Measurements from ENCODE around the gene OR4E2.
"Not testable (repeated sequence)": the region's sequence is repeated elsewhere in the genome, so short reads cannot be mapped to it uniquely, and the experiment has no call there.

Gene OR4E2

DNA sequence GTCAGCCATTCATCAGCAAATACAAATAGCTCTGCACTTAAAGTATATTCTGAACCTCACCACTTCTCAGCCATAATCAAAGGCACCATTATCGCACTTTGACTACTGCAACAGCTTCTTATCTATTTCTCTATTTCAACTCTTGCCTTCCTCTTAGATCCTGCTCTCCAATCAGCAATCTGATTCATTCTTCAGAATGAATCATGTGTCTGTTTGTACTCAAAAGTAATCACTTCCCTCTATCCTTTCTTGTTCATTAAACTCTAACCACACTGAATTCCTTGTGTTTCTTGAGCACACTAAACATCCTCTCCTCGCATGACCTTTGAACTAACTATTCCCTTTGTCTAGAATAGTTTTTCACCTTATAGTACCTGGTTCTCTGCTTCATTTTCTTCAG is 32.8 kb downstream of the OR4E2 start:
- DNase-seq (ENCODE audit: low read depth, low spot score) = no peak
- no peak overlapping the region for H3K27ac ChIP-seq

DNA sequence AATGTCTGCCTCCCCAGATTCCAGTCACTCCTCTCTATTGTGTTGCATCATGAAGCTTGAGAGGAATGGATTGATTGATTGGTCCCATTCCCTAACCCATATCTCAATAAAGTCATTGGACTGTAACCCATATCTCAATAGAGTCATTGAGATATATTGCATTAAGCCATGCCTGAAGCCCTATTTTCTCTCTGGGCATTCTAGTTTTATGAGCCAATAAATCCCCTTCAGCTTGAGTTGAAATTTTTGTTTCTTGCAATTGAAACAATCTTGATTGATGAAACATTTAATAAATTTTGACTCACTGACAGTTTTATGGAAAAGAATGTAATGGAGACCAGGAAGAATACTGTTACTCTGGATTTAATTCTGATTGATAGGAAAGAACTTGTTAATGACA is 40.8 kb downstream of the OR4E2 start:
- no peak for DNase-seq (ENCODE audit: low read depth, low spot score)
- no peak overlapping the region for H3K27ac ChIP-seq

DNA sequence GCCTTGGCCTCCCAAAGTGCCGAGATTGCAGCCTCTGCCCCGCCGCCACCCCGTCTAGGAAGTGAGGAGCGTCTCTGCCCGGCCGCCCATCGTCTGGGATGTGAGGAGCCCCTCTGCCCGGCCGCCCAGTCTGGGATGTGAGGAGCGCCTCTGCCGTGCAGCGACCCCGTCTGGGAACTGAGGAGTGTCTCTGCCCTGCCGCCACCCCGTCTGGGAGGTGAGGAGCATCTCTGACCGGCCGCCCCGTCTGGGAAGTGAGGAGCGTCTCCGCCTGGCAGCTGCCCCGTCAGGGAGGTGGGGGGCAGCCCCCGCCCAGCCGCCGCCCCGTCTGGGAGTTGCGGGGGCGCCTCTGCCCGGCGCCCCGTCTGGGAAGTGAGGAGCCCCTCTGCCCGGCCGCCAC is 44.0 kb downstream of the OR4E2 start:
- not testable (repeated sequence) for DNase-seq (ENCODE audit: low read depth, low spot score)

DNA sequence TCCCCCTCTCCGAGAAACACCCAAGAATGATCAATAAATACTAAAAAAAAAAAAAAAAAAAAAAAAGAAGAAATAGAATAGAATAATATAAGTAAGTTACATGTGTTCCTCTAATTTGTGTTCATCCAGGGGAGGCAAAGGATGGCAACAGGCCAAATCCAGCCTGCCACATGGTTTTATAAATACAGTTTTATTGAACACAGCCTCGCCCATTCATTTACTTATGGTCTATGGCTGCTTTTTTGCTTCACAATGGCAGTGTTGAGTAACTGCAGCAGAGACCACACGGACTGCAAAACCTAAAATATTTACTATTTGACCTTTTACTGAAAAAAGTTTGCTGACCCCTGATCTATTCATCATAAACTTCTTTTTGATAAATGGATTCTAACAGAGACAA is 44.9 kb downstream of the OR4E2 start:
- not testable (repeated sequence) for DNase-seq (ENCODE audit: low read depth, low spot score); H3K27ac ChIP-seq

More for the DNA sequence above, 44.0 kb downstream of the OR4E2 start:
- H3K27ac ChIP-seq = not testable (repeated sequence)

DNA sequence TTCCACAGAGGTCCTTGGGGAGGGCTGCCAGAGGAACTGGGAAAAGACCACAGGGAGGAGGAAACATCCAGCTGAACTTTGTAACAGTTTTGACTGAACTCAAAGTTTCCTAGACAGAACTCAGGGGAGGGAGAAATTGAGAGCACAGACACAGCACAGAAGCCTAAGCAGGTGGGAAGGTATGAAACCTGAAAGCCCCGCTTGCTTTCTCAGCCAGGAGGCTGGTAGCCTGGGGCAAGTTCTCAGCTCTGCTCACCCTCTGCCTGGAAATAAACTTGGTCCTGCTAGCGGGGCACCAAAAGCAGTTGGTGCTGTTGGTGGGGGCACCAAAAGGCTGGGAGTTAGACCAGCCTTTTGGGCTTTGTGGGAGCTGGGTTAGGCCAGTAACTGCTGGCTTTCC is 45.9 kb downstream of the OR4E2 start:
- no peak for DNase-seq (ENCODE audit: low read depth, low spot score)
- no peak overlapping the region for H3K27ac ChIP-seq

DNA sequence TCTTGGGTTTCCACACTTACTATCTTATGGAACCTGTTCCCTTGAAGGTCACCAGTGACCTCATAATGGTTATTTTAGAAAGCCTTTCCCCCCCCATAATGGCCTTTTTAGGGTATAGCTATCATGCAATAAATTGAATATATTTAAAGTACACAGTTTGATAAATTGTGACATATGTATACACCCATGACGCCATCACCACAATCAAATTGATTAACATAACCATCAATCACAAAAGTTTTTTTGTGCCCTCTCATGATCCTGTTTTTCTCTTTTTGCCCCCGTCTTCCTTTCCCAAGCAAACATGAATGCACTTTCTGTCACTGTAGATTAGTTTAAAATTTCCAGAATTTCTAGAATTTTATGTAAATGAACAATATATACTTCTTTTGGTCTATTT is 48.7 kb downstream of the OR4E2 start:
- no peak overlapping the region for H3K27ac ChIP-seq
- DNase-seq (ENCODE audit: low read depth, low spot score) = no peak

DNA sequence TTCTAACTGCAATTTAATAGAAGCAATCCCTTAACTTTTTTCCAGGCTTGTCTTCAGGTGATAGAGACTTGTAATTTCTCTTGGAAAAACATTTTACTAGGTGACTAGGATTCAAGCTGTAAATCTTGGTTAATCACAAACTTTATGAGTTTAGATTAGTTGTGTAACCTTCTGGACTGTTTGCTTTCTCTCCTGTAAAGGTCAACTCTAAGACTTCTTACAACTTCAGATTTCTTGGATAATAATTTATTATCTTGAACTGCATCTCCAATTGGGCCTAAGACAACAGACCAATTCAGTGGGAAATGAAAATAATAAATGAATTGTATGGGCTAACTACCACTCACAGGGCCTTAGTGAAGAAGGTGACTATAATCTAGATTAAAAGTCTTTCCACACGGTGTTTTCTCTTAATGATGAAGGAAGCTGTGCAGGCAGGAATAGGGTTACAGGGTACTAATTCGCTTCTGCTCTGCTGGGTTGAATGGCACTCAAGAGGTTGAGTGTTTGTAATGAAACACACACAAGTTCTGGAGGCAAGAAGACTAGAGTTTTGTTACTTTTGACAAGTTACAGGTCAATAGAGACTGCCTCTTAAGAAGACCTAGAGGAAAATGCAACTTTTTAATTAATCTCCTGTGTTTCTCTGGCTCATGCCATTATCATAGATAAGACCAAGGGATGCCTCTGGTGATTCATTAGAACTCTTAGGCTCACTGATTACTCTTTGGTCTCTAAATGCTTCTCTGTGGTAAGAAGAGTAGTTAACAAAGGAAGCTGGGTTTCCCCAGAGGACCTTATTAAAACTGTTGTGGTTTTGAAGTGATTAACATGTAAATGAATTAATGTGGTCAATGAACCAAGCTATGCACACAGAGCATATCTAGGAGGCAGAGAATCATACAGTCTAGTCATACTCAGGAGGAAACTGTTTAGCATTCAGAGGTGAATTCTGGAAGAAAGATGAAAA is 50.0 kb downstream of the OR4E2 start:
- no peak overlapping the region for H3K27ac ChIP-seq
- DNase-seq (ENCODE audit: low read depth, low spot score) = no peak

DNA sequence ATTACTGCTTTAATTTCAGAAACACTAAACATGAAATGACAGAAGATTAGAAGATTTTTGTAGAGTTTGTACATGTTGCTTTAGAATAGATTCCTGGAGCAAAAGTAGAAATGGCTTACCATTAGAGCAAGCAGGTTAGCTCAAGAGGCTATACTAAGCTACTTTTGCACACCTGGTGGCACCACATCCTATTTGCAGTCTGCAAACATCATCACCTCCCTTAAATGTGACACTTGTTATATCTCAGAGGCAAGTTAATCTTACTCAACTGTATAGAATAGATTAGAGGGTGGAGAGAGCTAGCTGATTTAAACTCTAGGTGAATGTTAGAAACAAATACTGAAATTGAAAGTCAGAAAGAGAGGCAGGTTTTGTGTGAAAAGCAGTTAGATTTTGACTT is 50.7 kb downstream of the OR4E2 start:
- no peak for DNase-seq (ENCODE audit: low read depth, low spot score)
- H3K27ac ChIP-seq = no peak overlapping the region

DNA sequence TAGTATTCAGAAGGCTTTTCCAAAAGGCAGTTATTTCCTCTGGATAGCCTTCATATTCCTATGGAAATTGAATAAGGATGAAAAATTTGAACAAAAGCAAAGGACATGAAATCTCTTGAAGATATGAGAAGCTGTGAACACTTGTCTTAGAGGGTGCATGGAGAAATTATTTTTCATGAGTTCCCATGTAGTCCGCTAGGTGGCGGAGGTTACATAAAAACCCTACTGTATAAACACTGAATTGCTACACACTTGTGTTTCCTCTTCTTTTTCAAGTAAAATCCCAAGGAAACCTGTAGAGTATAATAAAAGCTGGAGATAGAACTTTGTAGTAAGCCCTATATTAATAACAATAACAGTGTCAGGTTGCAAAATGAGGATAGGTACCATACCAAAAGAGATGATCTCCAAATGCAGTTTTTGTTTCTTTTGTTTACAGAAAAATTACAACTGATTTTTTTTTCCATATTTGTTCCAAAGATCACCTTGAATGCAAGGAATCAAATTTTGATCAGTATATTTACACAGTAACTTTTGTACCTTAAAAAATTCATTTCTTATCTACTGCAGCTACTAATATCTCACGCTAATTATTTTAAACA is 57.8 kb downstream of the OR4E2 start:
- no peak for DNase-seq (ENCODE audit: low read depth, low spot score)
- no peak overlapping the region for H3K27ac ChIP-seq

DNA sequence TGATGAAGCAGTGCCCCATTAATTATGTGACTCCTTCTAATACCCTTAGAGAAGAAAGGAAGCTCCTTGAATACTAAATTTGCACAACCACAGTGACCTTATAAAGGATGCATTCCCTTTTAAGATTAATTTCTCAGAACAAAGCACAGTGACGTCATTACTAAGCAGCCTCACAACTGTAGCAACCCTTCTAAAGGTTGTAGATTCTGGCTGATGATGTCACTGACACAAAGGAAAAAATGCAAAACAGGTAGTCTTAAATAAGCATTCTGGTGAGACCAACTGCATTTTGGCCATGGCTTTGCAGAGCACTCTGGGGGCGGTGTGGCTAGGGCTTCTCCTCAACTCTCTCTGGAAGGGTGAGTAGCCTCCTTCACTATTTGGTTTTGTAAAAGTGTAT is 58.4 kb downstream of the OR4E2 start:
- no peak for DNase-seq (ENCODE audit: low read depth, low spot score)
- no peak overlapping the region for H3K27ac ChIP-seq

DNA sequence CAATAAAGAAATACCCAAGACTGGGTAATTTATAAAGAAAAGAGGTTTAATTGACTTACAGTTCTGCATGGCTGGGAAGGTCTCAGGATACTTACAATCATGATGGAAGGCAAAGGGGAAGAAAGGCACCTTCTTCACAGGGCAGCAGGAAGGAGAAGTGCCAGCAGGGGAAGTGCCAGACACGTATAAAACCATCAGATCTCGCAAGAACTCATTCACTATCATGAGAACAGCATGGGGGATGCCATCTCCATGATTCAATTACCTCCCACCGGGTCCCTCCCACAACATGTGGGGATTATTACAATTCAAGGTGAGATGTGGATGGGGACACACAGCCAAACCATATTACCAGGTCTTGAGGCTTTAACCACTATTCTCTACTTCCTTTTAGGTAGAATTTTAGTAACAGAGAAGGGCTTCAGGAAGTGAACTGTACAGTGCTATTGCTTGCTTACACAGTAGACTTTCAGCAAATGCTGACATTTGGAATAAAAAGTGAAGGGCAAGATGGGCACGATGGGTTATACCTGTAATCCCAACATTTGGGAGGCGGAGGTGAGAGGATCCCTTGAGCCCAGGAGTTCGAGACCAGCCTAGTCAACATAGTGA is 60.8 kb downstream of the OR4E2 start:
- DNase-seq (ENCODE audit: low read depth, low spot score) = no peak

More for the DNA sequence above, 60.8 kb downstream of the OR4E2 start:
- no peak overlapping the region for H3K27ac ChIP-seq

Measured in epithelial cell of prostate (primary cell).